Right forelimb (tissue), 1 donor: ENCODE data around the gene ITPRIPL1.

Source experiments
- DNase-seq: peaks from one replicate; pipeline ENCODE4 v3.0.0-alpha.2; 2018

The ITPRIPL1 gene

GRCh38 chr2:96359866-96360265 is 34.7 kb downstream of the ITPRIPL1 start:
- no peak for DNase-seq

DNA sequence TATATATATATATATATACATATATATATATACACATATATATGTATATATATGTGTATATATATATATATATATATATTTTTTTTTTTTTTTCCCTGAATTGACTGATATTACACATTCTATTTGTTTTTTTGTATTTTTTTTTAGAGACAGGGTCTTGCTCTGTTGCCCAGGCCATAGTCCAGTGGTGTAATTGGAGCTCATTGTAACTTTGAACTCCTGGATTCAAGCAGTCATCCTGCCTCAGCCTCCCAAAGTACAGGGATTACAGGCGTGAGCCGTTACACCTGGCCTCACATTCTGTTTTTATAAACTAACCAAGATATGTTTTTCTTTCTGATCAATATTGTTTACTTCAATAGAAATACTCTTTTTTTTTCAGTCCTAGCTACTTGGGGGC is 36.6 kb downstream of the ITPRIPL1 start:
- DNase-seq = no peak

GRCh38 chr2:96369186-96369585 is 44.1 kb downstream of the ITPRIPL1 start:
- no peak for DNase-seq

GRCh38 chr2:96374211-96374951 is 49.3 kb downstream of the ITPRIPL1 start:
- DNase-seq = no peak
